ENCODE data around the gene MACROD2. TPM values are rescaled to one million over a fixed set of nuclear protein-coding genes. Genes with fewer than 3 reads are reported as not detected.

Gene MACROD2
- total and polyA plus RNA-seq, 2 experiments from 2014 or later = 2.8 to 4.3 TPM

DNA sequence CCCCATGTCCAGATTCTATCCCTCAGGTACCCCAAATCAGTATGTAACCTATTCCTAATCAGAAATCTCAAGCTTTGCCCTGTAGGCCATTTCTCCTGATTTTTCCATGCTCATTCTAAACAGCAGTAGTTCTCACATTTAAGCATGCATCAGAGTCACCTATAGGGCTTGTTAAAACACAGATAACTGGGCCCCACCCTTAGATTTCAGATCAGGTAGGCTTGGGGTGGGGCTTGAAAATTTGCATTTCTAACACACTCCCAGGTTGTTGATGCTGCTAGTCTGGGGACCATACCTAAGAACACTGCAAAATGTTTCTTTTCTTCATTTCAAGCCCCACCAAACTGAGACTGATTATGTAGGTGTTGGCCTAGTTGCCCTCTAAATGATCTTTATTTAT, 963.3 kb downstream of the MACROD2 start (continued):
- no peak for TF ChIP-seq ZNF462 (CRISPR knock-in tag; IDR thresholded peaks at IDR 0.05)
- TF ChIP-seq NANOG (IDR thresholded peaks at IDR 0.05; ENCODE audit: borderline replicate concordance) = no peak

DNA sequence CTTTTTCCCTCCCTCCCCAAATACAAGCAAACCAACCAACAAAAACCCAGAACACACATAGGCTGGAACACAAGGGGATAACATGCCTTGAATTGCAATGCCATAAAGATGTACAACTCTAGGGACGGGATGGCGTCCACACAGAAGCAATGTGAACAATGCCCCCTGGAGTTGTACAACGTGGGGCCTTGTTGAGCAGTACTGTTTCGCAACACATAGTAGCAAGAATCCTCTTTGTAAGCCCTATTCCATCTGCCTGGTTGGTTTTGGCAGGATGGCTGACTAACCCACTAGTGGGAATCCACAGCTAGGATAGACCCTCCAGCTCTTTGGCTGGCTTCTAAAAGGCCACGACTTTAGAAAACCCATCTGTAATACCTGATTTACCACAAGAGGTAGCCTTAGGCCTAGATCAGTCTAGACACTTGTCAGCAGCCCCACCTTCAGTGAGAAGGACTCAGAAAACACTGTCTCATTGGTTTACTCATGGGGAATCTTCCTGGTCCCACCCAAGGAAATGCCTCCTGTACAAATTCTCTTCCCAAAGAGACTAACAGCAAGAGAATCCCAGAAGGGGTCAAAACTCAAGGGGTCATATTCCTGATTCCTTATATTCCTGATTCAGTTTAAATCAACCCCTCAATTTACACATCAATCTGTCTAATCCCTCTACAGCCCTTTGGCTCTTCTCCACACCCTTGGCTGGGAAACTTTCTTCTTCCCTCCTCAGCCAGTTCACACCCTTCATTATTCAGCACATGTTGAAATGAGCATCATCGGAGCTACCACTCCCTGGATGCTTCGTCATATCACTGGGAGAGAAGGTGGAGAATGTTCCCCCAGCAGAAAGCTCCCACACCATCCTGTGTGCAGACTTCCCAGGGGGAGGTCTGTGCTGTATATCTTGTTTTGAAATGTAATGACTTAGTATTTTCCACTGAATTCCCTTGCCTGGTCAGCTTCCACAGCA, 964.5 kb downstream of the MACROD2 start:
- Histone ChIP-seq H3K4me2 (no peak overlapping the region), H3F3A (replicated peaks; ENCODE audit: low read depth) (no peaks in the 10 kb centered on the region), H3K4me1 (ENCODE audit: insufficient read depth) (peaks cover 13% of the 10 kb centered on the region), H3K4me3 (no peak overlapping the region), H4K20me1 (replicated peaks; ENCODE audit: insufficient read depth) (no peaks in the 10 kb centered on the region), H3K9me2 (ENCODE audit: insufficient read depth) (no peaks in the 10 kb centered on the region), H3K36me3 (ENCODE audit: insufficient read depth) (no peaks in the 10 kb centered on the region), H3K79me2 (replicated peaks; ENCODE audit: insufficient read depth) (no peaks in the 10 kb centered on the region), H3K27me3 (ENCODE audit: insufficient read depth) (no peaks in the 10 kb centered on the region), H3K27ac (ENCODE audit: low read depth) (no peak overlapping the region), H2AFZ (no peak overlapping the region)
- Mint-ChIP-seq H3K36me3 (ENCODE audit: low read depth) (no peaks in the 10 kb centered on the region), H3K9me3 (no peaks in the 10 kb centered on the region), H3K27ac (no peak overlapping the region), H3K4me1 (peaks cover 22% of the 10 kb centered on the region), H3K27me3 (ENCODE audit: insufficient read depth, low read depth, poor library complexity) (peaks cover 6% of the 10 kb centered on the region), H3K4me3 (no peak overlapping the region)
- DNase-seq (ENCODE audit: low spot score) = no peak
- ATAC-seq = no peak
- TF ChIP-seq EZH2 (IDR thresholded peaks at IDR 0.05; ENCODE audit: low read depth, unreplicated experiment) = no peak
- TF ChIP-seq JUNB (IDR thresholded peaks at IDR 0.05; ENCODE audit: unreplicated experiment) = no peak
- no peak for TF ChIP-seq ZNF114 (CRISPR knock-in tag; IDR thresholded peaks at IDR 0.05)
- TF ChIP-seq EZH2phosphoT487 (IDR thresholded peaks at IDR 0.05; ENCODE audit: unreplicated experiment) = no peak
- TF ChIP-seq STAT1 (IDR thresholded peaks at IDR 0.05; ENCODE audit: unreplicated experiment) = no peak
- TF ChIP-seq CTCF (conservative IDR thresholded peaks at IDR 0.05; ENCODE audit: low read depth in 2 of 2) = no peak

Measured in GM23338 (cell line).